ENCODE results near the gene SCN2B.

DNA sequence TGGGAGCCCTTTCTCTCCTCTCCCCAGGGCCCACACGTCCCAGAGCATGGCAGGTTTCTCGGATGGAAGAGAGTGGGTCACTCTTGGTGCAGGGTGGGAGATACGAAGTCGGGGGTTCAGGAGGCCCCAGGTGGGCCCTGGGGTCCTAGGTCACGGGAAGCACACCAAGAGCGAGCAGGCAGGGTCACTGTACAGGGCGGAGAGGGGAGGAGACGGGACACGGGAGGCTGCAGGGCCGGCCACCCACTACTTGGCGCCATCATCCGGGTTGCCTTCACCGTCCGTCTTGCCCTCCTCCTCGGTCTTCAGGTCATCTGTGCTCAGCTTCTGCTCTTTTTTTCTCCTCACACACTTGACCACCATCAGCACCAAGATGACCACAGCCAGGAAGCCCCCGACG lies 9.8 kb downstream of the SCN2B start:
- TF ChIP-seq RCOR1 (IDR thresholded peaks at IDR 0.05; ENCODE audit: low read length) (no peak), EP300 (IDR thresholded peaks at IDR 0.05; ENCODE audit: borderline replicate concordance in 1 of 2, low read depth in 1 of 2, low read length in 1 of 2) (no peak), RAD21 (IDR thresholded peaks at IDR 0.05; ENCODE audit: low read length) (no peak), SIN3A (IDR thresholded peaks at IDR 0.05; ENCODE audit: borderline replicate concordance, low read depth, low read length) (no peak), TCF12 (IDR thresholded peaks at IDR 0.05) (no peak), POLR2AphosphoS5 (IDR thresholded peaks at IDR 0.05; ENCODE audit: low read depth, low read length) (no peak), USF1 (IDR thresholded peaks at IDR 0.05; ENCODE audit: borderline replicate concordance, low read depth) (no peak), FOSL2 (IDR thresholded peaks at IDR 0.05; ENCODE audit: borderline replicate concordance, low read depth) (no peak), MXI1 (IDR thresholded peaks at IDR 0.05; ENCODE audit: low read depth, low read length) (no peak)
- TF ChIP-seq, protein P1, sequence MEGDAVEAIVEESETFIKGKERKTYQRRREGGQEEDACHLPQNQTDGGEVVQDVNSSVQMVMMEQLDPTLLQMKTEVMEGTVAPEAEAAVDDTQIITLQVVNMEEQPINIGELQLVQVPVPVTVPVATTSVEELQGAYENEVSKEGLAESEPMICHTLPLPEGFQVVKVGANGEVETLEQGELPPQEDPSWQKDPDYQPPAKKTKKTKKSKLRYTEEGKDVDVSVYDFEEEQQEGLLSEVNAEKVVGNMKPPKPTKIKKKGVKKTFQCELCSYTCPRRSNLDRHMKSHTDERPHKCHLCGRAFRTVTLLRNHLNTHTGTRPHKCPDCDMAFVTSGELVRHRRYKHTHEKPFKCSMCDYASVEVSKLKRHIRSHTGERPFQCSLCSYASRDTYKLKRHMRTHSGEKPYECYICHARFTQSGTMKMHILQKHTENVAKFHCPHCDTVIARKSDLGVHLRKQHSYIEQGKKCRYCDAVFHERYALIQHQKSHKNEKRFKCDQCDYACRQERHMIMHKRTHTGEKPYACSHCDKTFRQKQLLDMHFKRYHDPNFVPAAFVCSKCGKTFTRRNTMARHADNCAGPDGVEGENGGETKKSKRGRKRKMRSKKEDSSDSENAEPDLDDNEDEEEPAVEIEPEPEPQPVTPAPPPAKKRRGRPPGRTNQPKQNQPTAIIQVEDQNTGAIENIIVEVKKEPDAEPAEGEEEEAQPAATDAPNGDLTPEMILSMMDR (IDR thresholded peaks at IDR 0.05), result no peak
- TF ChIP-seq, protein P2, sequence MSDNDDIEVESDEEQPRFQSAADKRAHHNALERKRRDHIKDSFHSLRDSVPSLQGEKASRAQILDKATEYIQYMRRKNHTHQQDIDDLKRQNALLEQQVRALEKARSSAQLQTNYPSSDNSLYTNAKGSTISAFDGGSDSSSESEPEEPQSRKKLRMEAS (IDR thresholded peaks at IDR 0.05; ENCODE audit: low read depth), result no peak

Data from SK-N-SH (cell line).